K562 (cell line): ENCODE measurements around the gene C2orf76. TPM values are rescaled to one million over a fixed set of nuclear protein-coding genes. Genes with fewer than 3 reads are reported as not detected.

ENCODE experiments used
- CTCF ChIP-seq, 3 experiments: IDR thresholded peaks in 2 of 3; conservative IDR thresholded peaks in 1 of 3; 2 replicates each; pipeline ENCODE4 v1.5.1; 2011 to 2012; ENCODE audit warnings: low read length in 3 of 3, mild to moderate bottlenecking in 3 of 3, control low read depth in 2 of 3, improper control_type of control experiment in 1 of 3, inconsistent platforms in 1 of 3, low read depth in 1 of 3, mixed read lengths in 1 of 3, moderate library complexity in 1 of 3; ENCODE audit not compliant: insufficient read depth in 2 of 3
- ELF2 ChIP-seq: fragments of 250-450 bp; sonication (Bioruptor Pico); IDR thresholded peaks from 2 replicates; pipeline ENCODE4 v1.5.0; 2021; ENCODE audit warnings: mild to moderate bottlenecking
- ETV1 ChIP-seq: fragments of 450-650 bp; conservative IDR thresholded peaks from 2 replicates; pipeline ENCODE4 v1.6.1; 2016; ENCODE audit warnings: missing genetic modification characterization, control low read depth, low read depth, missing compliant biosample characterization
- GABPA ChIP-seq: fragments of 200-800 bp; sonication (Bioruptor generic); conservative IDR thresholded peaks from 2 replicates; pipeline ENCODE4 v1.6.1; 2016; ENCODE audit warnings: low read depth, missing genetic modification characterization, missing compliant biosample characterization
- RAD21 ChIP-seq, 2 experiments: fragments of 250-450 bp in 1 of 2; fragments of 450-650 bp in 1 of 2; sonication (Bioruptor Pico) in 1 of 2; formaldehyde crosslinking in 1 of 2; IDR thresholded peaks in 1 of 2; conservative IDR thresholded peaks in 1 of 2; 2 replicates each; pipeline versions ENCODE4 v1.4.0 to v1.8.0; 2020 to 2022; ENCODE audit warnings: mild to moderate bottlenecking in 2 of 2, moderate library complexity in 1 of 2
- RREB1 ChIP-seq: fragments of 250-450 bp; sonication (Bioruptor Pico); IDR thresholded peaks from 2 replicates; pipeline ENCODE4 v1.4.0; 2020
- SNAPC5 ChIP-seq: fragments of 250-450 bp; sonication (Bioruptor Pico); IDR thresholded peaks from 2 replicates; pipeline ENCODE4 v1.8.0; 2021; ENCODE audit warnings: moderate library complexity, mild to moderate bottlenecking, inconsistent platforms
- ZNF407 ChIP-seq: fragments of 450-650 bp; IDR thresholded peaks from 2 replicates; pipeline ENCODE4 v1.6.1; 2016; ENCODE audit warnings: low read depth
- polyA plus RNA-seq, 8 experiments: library from polyadenylated mRNA; depleted of rRNA in 4 of 8; stranded (reverse) in 5 of 8; unstranded in 3 of 8; fragments of >200 nt; fragmentation: Nextera tagmentation in 2 of 8; fragmentation: Illumina TruSeq in 1 of 8; extraction: Ambion mirVana in 2 of 8; extraction: Trizol in 1 of 8; gene quantifications; 2 replicates each; pipeline versions ENCODE4 v1.2.1 to v1.2.3, GENCODE V29; 2011 to 2014; ENCODE audit warnings: inconsistent platforms in 1 of 8, missing spikeins in 1 of 8
- total RNA-seq, 7 experiments: library from RNA; depleted of rRNA in 6 of 7; stranded (reverse); fragments of >200 nt in 6 of 7; fragmentation: Illumina TruSeq in 2 of 7; extraction: Trizol in 2 of 7; gene quantifications; 2 replicates each; pipeline versions ENCODE4 v1.2.1 to v1.2.3, GENCODE V29; 2011 to 2021; ENCODE audit warnings: low replicate concordance in 1 of 7

C2orf76 gene
- total and polyA plus RNA-seq, 9 of the 15 experiments (the other 6 are each of a cell fraction or from before 2014, with no cell fraction given): 4.8 to 26.2 (median 14.5) TPM

- TF ChIP-seq ZNF407 (no peak), ELF2 (CRISPR knock-in tag) (0 out of 2 replicates have a peak, but pooled peaks have one; percentile 34), SNAPC5 (CRISPR knock-in tag) (no peak), RREB1 (CRISPR knock-in tag) (0 out of 2 replicates have a peak, but pooled peaks have one; percentile 16), RAD21 (CRISPR knock-in tag; conservative IDR thresholded peaks at IDR 0.05 in 1 of 2, IDR thresholded peaks at IDR 0.05 in 1 of 2) (0 out of 4 replicates have a peak, but pooled peaks have one; percentile 8 to 13), ETV1 (tag) (peak; percentile 64), GABPA (tag) (peak; percentile 65), CTCF (IDR thresholded peaks at IDR 0.05 in 2 of 3, conservative IDR thresholded peaks at IDR 0.05 in 1 of 3; ENCODE audit: insufficient read depth in 2 of 3, low read depth in 1 of 3, low read length in 3 of 3) (0 out of 6 replicates have a peak, but pooled peaks of 1 of the 3 experiments have one; percentile 1)
Observed at GRCh38 chr2:119402645-119403560, 36.3 kb upstream of the C2orf76 start (continued).
